ENCODE data around the gene AGPAT2. TPM values are rescaled to one million over a fixed set of nuclear protein-coding genes. Genes with fewer than 3 reads are reported as not detected.
"Not testable (repeated sequence)": the region's sequence is repeated elsewhere in the genome, so short reads cannot be mapped to it uniquely, and the experiment has no call there.

The AGPAT2 gene
- total RNA-seq, 2 experiments from 2014 or later = 3.6 to 4.0 TPM

DNA sequence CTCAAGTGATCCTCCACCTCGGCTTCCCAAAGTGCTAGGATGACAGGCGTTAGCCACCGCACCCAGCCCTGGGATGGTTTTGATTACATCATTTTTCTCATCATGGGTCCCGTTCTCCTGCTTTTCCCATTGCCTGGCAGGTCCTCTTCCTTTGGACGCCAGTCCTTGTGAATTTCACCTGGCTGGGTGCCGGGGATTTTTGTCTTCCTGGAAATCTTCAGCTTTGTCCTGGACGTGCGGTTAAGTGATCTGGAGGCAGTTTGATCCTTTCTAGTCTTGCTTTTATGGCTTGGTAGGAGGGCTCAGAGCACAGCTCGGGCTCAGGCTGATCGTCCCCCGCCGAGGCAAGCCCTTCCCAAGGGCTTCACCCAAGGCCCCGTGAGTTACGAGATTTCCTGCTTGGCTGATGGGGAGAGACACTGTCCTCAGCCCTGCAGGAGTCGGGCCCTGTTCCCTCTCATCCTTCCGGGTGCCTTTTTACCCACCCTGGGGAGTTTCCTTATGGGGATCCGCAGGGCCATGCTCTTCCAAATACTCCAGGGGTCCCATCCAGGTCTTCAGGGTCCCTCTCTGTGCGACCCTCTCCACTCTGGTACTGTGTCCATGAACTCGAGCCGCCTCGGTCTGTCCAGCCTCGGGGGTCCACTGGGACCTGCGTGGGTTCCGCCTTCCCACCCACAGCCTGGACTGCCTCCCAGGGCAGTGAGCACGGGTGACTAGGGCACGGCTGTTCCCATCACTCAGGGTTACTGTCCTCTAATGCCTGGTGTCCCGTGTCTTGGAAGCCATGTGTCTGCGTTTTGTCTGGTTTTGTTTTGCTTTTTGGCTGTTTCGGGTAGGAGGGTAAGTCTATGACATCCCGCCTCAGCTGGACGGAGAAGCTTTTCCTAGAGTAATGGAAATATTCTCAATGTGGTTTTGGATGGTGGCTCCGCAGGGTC is 46.8 kb downstream of the AGPAT2 start:
- TF ChIP-seq, protein P1, sequence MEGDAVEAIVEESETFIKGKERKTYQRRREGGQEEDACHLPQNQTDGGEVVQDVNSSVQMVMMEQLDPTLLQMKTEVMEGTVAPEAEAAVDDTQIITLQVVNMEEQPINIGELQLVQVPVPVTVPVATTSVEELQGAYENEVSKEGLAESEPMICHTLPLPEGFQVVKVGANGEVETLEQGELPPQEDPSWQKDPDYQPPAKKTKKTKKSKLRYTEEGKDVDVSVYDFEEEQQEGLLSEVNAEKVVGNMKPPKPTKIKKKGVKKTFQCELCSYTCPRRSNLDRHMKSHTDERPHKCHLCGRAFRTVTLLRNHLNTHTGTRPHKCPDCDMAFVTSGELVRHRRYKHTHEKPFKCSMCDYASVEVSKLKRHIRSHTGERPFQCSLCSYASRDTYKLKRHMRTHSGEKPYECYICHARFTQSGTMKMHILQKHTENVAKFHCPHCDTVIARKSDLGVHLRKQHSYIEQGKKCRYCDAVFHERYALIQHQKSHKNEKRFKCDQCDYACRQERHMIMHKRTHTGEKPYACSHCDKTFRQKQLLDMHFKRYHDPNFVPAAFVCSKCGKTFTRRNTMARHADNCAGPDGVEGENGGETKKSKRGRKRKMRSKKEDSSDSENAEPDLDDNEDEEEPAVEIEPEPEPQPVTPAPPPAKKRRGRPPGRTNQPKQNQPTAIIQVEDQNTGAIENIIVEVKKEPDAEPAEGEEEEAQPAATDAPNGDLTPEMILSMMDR (IDR thresholded peaks at IDR 0.05) = no peak
- Histone ChIP-seq H3K27ac (ENCODE audit: low read depth in 1 of 2, low read length in 2 of 2) (no peak overlapping the region), H3K4me1 (ENCODE audit: insufficient read depth, low read length) (peaks cover 16% of the 10 kb centered on the region), H3K36me3 (ENCODE audit: insufficient read depth, low read length) (no peaks in the 10 kb centered on the region), H3K4me3 (ENCODE audit: low read length) (no peak overlapping the region), H3K9me3 (ENCODE audit: control insufficient read depth in 1 of 2, insufficient read depth in 1 of 2, low read length in 2 of 2) (peaks cover 0 to 25% of the 10 kb centered on the region in 2 experiments), H3K27me3 (ENCODE audit: control insufficient read depth in 1 of 2, insufficient read depth in 2 of 2, low read length in 2 of 2) (peaks cover 20 to 25% of the 10 kb centered on the region in 2 experiments)
- H3K9me3 Mint-ChIP-seq = no peaks in the 10 kb centered on the region
- DNase-seq = no peak
- ATAC-seq (ENCODE audit: poor library complexity) = no peak
- H3K4me3 Mint-ChIP-seq = no peak overlapping the region
- peaks cover 18% of the 10 kb centered on the region for H3K27me3 Mint-ChIP-seq
- ChIA-PET POLR2A (no interaction called here), CTCF (no interaction called here)
- peaks cover 4% of the 10 kb centered on the region for H3K4me1 Mint-ChIP-seq (ENCODE audit: low read depth)
- no peaks in the 10 kb centered on the region for H3K36me3 Mint-ChIP-seq (ENCODE audit: low read depth)
- intact Hi-C loops (cut with DNase I, micrococcal nuclease) = no loop called here
- no peak overlapping the region for H3K27ac Mint-ChIP-seq

DNA sequence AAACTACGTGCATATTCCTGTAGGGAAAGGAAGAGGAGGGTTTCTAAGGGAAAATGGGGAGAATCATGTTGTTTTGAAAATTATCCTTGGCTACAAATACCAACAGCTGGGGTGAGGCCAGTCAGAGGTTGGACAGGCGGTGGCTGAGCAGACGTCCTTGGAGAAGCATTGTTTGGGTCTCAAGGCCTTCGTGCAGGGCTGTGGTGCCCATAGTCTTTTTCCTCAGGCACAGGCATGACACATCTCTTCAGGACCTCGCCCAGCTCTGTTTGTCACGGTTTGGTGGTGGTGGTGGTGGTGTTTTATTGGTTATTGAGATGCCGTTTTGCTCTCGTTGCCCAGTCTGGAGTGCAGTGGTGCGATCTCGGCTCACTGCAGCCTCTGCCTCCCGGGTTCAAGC is 52.4 kb downstream of the AGPAT2 start:
- Histone ChIP-seq H3K9me3 (ENCODE audit: control insufficient read depth in 1 of 2, insufficient read depth in 1 of 2, low read length in 2 of 2) (peaks cover 0 to 6% of the 10 kb centered on the region in 2 experiments), H3K4me3 (ENCODE audit: low read length) (no peak overlapping the region), H3K27ac (ENCODE audit: low read depth in 1 of 2, low read length in 2 of 2) (no peak overlapping the region), H3K27me3 (ENCODE audit: control insufficient read depth in 1 of 2, insufficient read depth in 2 of 2, low read length in 2 of 2) (no peaks in the 10 kb centered on the region), H3K36me3 (ENCODE audit: insufficient read depth, low read length) (no peaks in the 10 kb centered on the region), H3K4me1 (ENCODE audit: insufficient read depth, low read length) (peaks cover 27% of the 10 kb centered on the region)
- no peak for ATAC-seq (ENCODE audit: poor library complexity)
- Mint-ChIP-seq H3K4me3 (no peak overlapping the region), H3K36me3 (ENCODE audit: low read depth) (no peaks in the 10 kb centered on the region), H3K27me3 (peaks cover 3% of the 10 kb centered on the region), H3K27ac (no peak overlapping the region), H3K4me1 (ENCODE audit: low read depth) (no peaks in the 10 kb centered on the region), H3K9me3 (no peaks in the 10 kb centered on the region)
- intact Hi-C loops (cut with DNase I, micrococcal nuclease) = no loop called here
- no peak for DNase-seq
- POLR2A ChIA-PET = no interaction called here
- TF ChIP-seq, protein P1 (IDR thresholded peaks at IDR 0.05) = no peak
- CTCF ChIA-PET = interaction anchor here (1.0 kb wide), 1 partner anchor 146 kb away, joined by 3 read pairs; no protein-coding TSS in a partner anchor

DNA sequence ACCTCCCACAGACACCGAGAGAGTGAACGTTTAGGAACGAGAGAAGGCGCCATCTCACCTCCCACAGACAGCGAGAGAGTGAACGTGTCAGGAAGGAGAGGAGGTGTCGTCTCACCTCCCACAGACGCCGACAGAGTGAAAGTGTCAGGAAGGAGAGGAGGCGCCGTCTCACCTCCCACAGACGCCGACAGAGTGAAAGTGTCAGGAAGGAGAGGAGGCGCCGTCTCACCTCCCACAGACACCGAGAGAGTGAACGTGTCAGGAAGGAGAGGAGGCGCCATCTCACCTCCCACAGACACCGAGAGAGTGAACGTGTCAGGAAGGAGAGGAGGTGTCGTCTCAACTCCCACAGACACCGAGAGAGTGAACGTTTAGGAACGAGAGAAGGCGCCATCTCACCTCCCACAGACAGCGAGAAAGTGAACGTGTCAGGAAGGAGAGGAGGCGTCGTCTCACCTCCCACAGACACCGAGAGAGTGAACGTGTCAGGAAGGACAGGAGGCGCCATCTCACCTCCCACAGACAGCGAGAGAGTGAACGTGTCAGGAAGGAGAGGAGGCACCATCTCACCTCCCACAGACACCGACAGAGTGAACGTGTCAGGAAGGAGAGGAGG is 54.7 kb downstream of the AGPAT2 start:
- POLR2A ChIA-PET = interaction anchor here (1.4 kb wide), 2 partner anchors 94 to 146 kb away, joined by 5 to 6 read pairs; no protein-coding TSS in a partner anchor
- H3K9me3 ChIP-seq (ENCODE audit: control insufficient read depth in 1 of 2, insufficient read depth in 1 of 2, low read length in 2 of 2); H3K4me3 ChIP-seq (ENCODE audit: low read length); H3K4me3 Mint-ChIP-seq; intact Hi-C loops (cut with DNase I, micrococcal nuclease); H3K27me3 Mint-ChIP-seq; H3K9me3 Mint-ChIP-seq; H3K27me3 ChIP-seq (ENCODE audit: control insufficient read depth in 1 of 2, insufficient read depth in 2 of 2, low read length in 2 of 2); ATAC-seq (ENCODE audit: poor library complexity); H3K36me3 ChIP-seq (ENCODE audit: insufficient read depth, low read length); H3K4me1 Mint-ChIP-seq (ENCODE audit: low read depth); H3K36me3 Mint-ChIP-seq (ENCODE audit: low read depth); H3K27ac ChIP-seq (ENCODE audit: low read depth in 1 of 2, low read length in 2 of 2); H3K27ac Mint-ChIP-seq: not testable (repeated sequence)
- CTCF ChIA-PET = interaction anchor here (1.0 to 1.4 kb wide), 2 partner anchors 12 to 148 kb away, joined by 6 to 9 read pairs; no protein-coding TSS in a partner anchor
- peaks cover 27% of the 10 kb centered on the region for H3K4me1 ChIP-seq (ENCODE audit: insufficient read depth, low read length)
- peak in 2 of 14 experiments; percentile 16 to 27 for DNase-seq

- H3K4me1 ChIP-seq (ENCODE audit: insufficient read depth, low read length) = peaks cover 27% of the 10 kb centered on the region
- H3K27me3 ChIP-seq (ENCODE audit: control insufficient read depth in 1 of 2, insufficient read depth in 2 of 2, low read length in 2 of 2); H3K27ac ChIP-seq (ENCODE audit: low read depth in 1 of 2, low read length in 2 of 2); H3K27me3 Mint-ChIP-seq; H3K4me3 Mint-ChIP-seq; H3K36me3 ChIP-seq (ENCODE audit: insufficient read depth, low read length); H3K27ac Mint-ChIP-seq; H3K36me3 Mint-ChIP-seq (ENCODE audit: low read depth); H3K4me3 ChIP-seq (ENCODE audit: low read length); H3K9me3 ChIP-seq (ENCODE audit: control insufficient read depth in 1 of 2, insufficient read depth in 1 of 2, low read length in 2 of 2); H3K9me3 Mint-ChIP-seq; H3K4me1 Mint-ChIP-seq (ENCODE audit: low read depth); intact Hi-C loops (cut with DNase I, micrococcal nuclease): not testable (repeated sequence)
- POLR2A ChIA-PET = interaction anchor here (1.0 to 1.4 kb wide), 6 partner anchors 92 to 148 kb away, joined by 3 to 6 read pairs (median 6); no protein-coding TSS in a partner anchor
- ATAC-seq (ENCODE audit: poor library complexity) = peak; percentile 29
- CTCF ChIA-PET = interaction anchor here (0.6 to 1.4 kb wide), 9 partner anchors 12 to 147 kb away, joined by 3 to 9 read pairs (median 4); no protein-coding TSS in a partner anchor
- DNase-seq = peak in 6 of 14 experiments; percentile 12 to 63 (median 30)
Observed at GRCh38 chr9:136632072-136632471, 55.2 kb downstream of the AGPAT2 start.

Measured in CD4-positive, alpha-beta T cell (primary cell).